K562 (cell line): ENCODE measurements around the gene HSD11B1. TPM values are rescaled to one million over a fixed set of nuclear protein-coding genes. Genes with fewer than 3 reads are reported as not detected.
A peak's percentile ranks its signal among the peaks of the same experiment; 100 is the strongest.

Experiments used
- ARHGAP35 ChIP-seq: fragments of 450-650 bp; IDR thresholded peaks from 2 replicates; pipeline ENCODE4 v1.6.1; 2018; ENCODE audit not compliant: partially characterized antibody
- CREB3L1 ChIP-seq: fragments of 450-650 bp; IDR thresholded peaks from 2 replicates; pipeline ENCODE4 v1.6.1; 2014; ENCODE audit warnings: low read depth, mild to moderate bottlenecking, moderate library complexity, borderline replicate concordance
- EP300 ChIP-seq: IDR thresholded peaks from 2 replicates; pipeline ENCODE4 v1.6.1; 2012; ENCODE audit warnings: low read length, improper control_type of control experiment
- FUS ChIP-seq: fragments of 200-400 bp; formaldehyde crosslinking; optimal IDR thresholded peaks from 2 replicates; pipeline ENCODE3; 2017; ENCODE audit warnings: low read depth, low read length
- HES1 ChIP-seq: fragments of 450-650 bp; IDR thresholded peaks from 2 replicates; pipeline ENCODE4 v1.6.1; 2016; ENCODE audit warnings: low read depth, mild to moderate bottlenecking, moderate library complexity
- IRF2 ChIP-seq: sonication (generic); formaldehyde crosslinking; IDR thresholded peaks from 2 replicates; pipeline ENCODE4 v1.8.1; 2022; ENCODE audit warnings: mild to moderate bottlenecking, missing genetic modification reagents
- KAT7 ChIP-seq: sonication (generic); formaldehyde crosslinking; IDR thresholded peaks from 2 replicates; pipeline ENCODE4 v1.8.0; 2022; ENCODE audit warnings: missing genetic modification reagents, mild to moderate bottlenecking, borderline replicate concordance
- L3MBTL2 ChIP-seq: fragments of 450-650 bp; IDR thresholded peaks from 2 replicates; pipeline ENCODE4 v1.6.1; 2016; ENCODE audit warnings: mild to moderate bottlenecking, moderate library complexity
- MNT ChIP-seq, 2 experiments: fragments of 450-650 bp; conservative IDR thresholded peaks; 2 replicates each; pipeline ENCODE4 v1.6.1; 2017; ENCODE audit warnings: mild to moderate bottlenecking in 2 of 2, moderate library complexity in 2 of 2
- NONO ChIP-seq, 2 experiments: fragments of 200-400 bp in 1 of 2; fragments of 450-650 bp in 1 of 2; formaldehyde crosslinking in 1 of 2; IDR thresholded peaks; 2 replicates each; pipeline ENCODE4 v1.6.1; 2017; ENCODE audit warnings: low read depth in 2 of 2, mild to moderate bottlenecking in 2 of 2, moderate library complexity in 2 of 2, low read length in 1 of 2
- PTTG1 ChIP-seq: fragments of 450-650 bp; IDR thresholded peaks from 2 replicates; pipeline ENCODE4 v1.6.1; 2016; ENCODE audit warnings: low read depth, mild to moderate bottlenecking, missing genetic modification characterization, missing compliant biosample characterization
- RREB1 ChIP-seq: fragments of 250-450 bp; sonication (Bioruptor Pico); IDR thresholded peaks from 2 replicates; pipeline ENCODE4 v1.4.0; 2020
- SMAD1 ChIP-seq: fragments of 150-350 bp; IDR thresholded peaks from 2 replicates; pipeline ENCODE4 v1.6.1; 2014; ENCODE audit warnings: low read length, low read depth; ENCODE audit not compliant: partially characterized antibody
- ZBTB33 ChIP-seq: sonication (generic); formaldehyde crosslinking; IDR thresholded peaks from 2 replicates; pipeline ENCODE4 v1.8.1; 2023; ENCODE audit warnings: mild to moderate bottlenecking, missing genetic modification reagents
- ZNF263 ChIP-seq: sonication (generic); formaldehyde crosslinking; IDR thresholded peaks from 2 replicates; pipeline ENCODE4 v1.8.0; 2022; ENCODE audit warnings: mild to moderate bottlenecking, missing genetic modification reagents, borderline replicate concordance
- ZNF695 ChIP-seq: fragments of 450-650 bp; formaldehyde crosslinking; IDR thresholded peaks from 2 replicates; pipeline ENCODE4 v1.4.0; 2020; ENCODE audit warnings: mild to moderate bottlenecking, moderate library complexity
- polyA plus RNA-seq, 8 experiments: library from polyadenylated mRNA; depleted of rRNA in 4 of 8; stranded (reverse) in 5 of 8; unstranded in 3 of 8; fragments of >200 nt; fragmentation: Nextera tagmentation in 2 of 8; fragmentation: Illumina TruSeq in 1 of 8; extraction: Ambion mirVana in 2 of 8; extraction: Trizol in 1 of 8; gene quantifications; 2 replicates each; pipeline versions ENCODE4 v1.2.1 to v1.2.3, GENCODE V29; 2011 to 2014; ENCODE audit warnings: inconsistent platforms in 1 of 8, missing spikeins in 1 of 8
- total RNA-seq, 7 experiments: library from RNA; depleted of rRNA in 6 of 7; stranded (reverse); fragments of >200 nt in 6 of 7; fragmentation: Illumina TruSeq in 2 of 7; extraction: Trizol in 2 of 7; gene quantifications; 2 replicates each; pipeline versions ENCODE4 v1.2.1 to v1.2.3, GENCODE V29; 2011 to 2021; ENCODE audit warnings: low replicate concordance in 1 of 7

Gene HSD11B1
- total and polyA plus RNA-seq, 9 of the 15 experiments (the other 6 are each of a cell fraction or from before 2014, with no cell fraction given): 0.04 to 0.16 TPM; not detected in 7

GRCh38 chr1:209674957-209675564 is 29.6 kb upstream of the HSD11B1 start, which contains the start of gene G0S2 (continued):
- TF ChIP-seq FUS (no peak), SMAD1 (peak; percentile 33), IRF2 (CRISPR knock-in tag) (no peak), MNT (conservative IDR thresholded peaks at IDR 0.05) (peak; percentile 45 to 70; a peak in 3 of 4 replicates), KAT7 (CRISPR knock-in tag) (no peak), RREB1 (CRISPR knock-in tag) (0 out of 2 replicates have a peak, but pooled peaks have one; percentile 10), PTTG1 (no peak), ARHGAP35 (no peak), L3MBTL2 (peak; percentile 96), ZNF263 (CRISPR knock-in tag) (no peak), NONO (IDR thresholded peaks at IDR 0.05; ENCODE audit: low read depth in 2 of 2, low read length in 1 of 2) (peak in 1 of 2 experiments; percentile 31; a peak in 1 of 4 replicates), ZNF695 (no peak), HES1 (peak; percentile 100), EP300 (peak; percentile 72), CREB3L1 (peak; percentile 53; the same call in 1 of the 2 replicates), ZBTB33 (peak; percentile 65)
